ENCODE data around the gene PRUNE2.

GRCh38 chr9:76626980-76627379 is 278.9 kb downstream of the PRUNE2 start:
- no peak for TF ChIP-seq CTCF (IDR thresholded peaks at IDR 0.05)
- TF ChIP-seq RCOR1 (IDR thresholded peaks at IDR 0.05; ENCODE audit: low read length), result no peak
- no peak for TF ChIP-seq SIN3A (IDR thresholded peaks at IDR 0.05; ENCODE audit: borderline replicate concordance, low read depth, low read length)
- TF ChIP-seq, protein P1, sequence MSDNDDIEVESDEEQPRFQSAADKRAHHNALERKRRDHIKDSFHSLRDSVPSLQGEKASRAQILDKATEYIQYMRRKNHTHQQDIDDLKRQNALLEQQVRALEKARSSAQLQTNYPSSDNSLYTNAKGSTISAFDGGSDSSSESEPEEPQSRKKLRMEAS (IDR thresholded peaks at IDR 0.05; ENCODE audit: low read depth), result no peak
- TF ChIP-seq GATA2 (CRISPR knock-in tag; IDR thresholded peaks at IDR 0.05), result no peak
- TF ChIP-seq RFX5 (IDR thresholded peaks at IDR 0.05; ENCODE audit: low read length), result no peak
- TF ChIP-seq, protein P2, sequence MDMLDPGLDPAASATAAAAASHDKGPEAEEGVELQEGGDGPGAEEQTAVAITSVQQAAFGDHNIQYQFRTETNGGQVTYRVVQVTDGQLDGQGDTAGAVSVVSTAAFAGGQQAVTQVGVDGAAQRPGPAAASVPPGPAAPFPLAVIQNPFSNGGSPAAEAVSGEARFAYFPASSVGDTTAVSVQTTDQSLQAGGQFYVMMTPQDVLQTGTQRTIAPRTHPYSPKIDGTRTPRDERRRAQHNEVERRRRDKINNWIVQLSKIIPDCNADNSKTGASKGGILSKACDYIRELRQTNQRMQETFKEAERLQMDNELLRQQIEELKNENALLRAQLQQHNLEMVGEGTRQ (IDR thresholded peaks at IDR 0.05; ENCODE audit: borderline replicate concordance, low read depth, low read length), result no peak
- no peak for TF ChIP-seq SMC3 (IDR thresholded peaks at IDR 0.05; ENCODE audit: low read depth, low read length)
- TF ChIP-seq POLR2AphosphoS5 (IDR thresholded peaks at IDR 0.05; ENCODE audit: low read depth, low read length), result no peak
- TF ChIP-seq, protein P3, sequence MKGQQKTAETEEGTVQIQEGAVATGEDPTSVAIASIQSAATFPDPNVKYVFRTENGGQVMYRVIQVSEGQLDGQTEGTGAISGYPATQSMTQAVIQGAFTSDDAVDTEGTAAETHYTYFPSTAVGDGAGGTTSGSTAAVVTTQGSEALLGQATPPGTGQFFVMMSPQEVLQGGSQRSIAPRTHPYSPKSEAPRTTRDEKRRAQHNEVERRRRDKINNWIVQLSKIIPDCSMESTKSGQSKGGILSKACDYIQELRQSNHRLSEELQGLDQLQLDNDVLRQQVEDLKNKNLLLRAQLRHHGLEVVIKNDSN (IDR thresholded peaks at IDR 0.05; ENCODE audit: borderline replicate concordance, low read depth), result no peak
- TF ChIP-seq TEAD4 (IDR thresholded peaks at IDR 0.05; ENCODE audit: borderline replicate concordance, insufficient read depth), result no peak
